Tibial artery (tissue), 4 donors: ENCODE measurements around the gene NOXA1.

Experiments used
- DNase-seq, 2 donors: peaks; one replicate each; pipeline ENCODE4 v3.0.0-alpha.2; 2019
- H3K27ac ChIP-seq, 2 donors: fragments of 200-600 bp; sonication (generic) in 1 of 2; 1 replicate in 1 of 2; 2 replicates in 1 of 2; pipeline ENCODE4 v1.5.1; 2018 to 2019; ENCODE audit warnings: mild to moderate bottlenecking in 1 of 2
- H3K27me3 ChIP-seq, 2 donors: fragments of 200-600 bp; sonication (generic) in 1 of 2; one replicate each; pipeline versions ENCODE4 v1.5.1 to v1.6.0; 2016 to 2019
- H3K36me3 ChIP-seq, 3 donors: fragments of 200-600 bp; sonication (generic) in 2 of 3; one replicate each; pipeline ENCODE4 v1.5.1; 2016 to 2019; ENCODE audit warnings: mild to moderate bottlenecking in 2 of 3
- H3K4me1 ChIP-seq, 4 donors: fragments of 200-600 bp; sonication (generic) in 2 of 4; 1 replicate in 3 of 4; 2 replicates in 1 of 4; pipeline ENCODE4 v1.5.1; 2016 to 2019
- H3K4me3 ChIP-seq, 2 donors: fragments of 200-600 bp; sonication (generic) in 1 of 2; 1 replicate in 1 of 2; 2 replicates in 1 of 2; pipeline ENCODE4 v1.5.1; 2018 to 2019; ENCODE audit warnings: mild to moderate bottlenecking in 2 of 2
- H3K9me3 ChIP-seq, 3 donors: fragments of 200-600 bp; sonication (generic) in 1 of 3; one replicate each; pipeline ENCODE4 v1.5.1; 2016 to 2019
- intact Hi-C: fragments of 100-400 bp; cut with DNase I; formaldehyde crosslinking; loops from one replicate; pipeline ENCODE4 v1.15.0; 2023; ENCODE audit warnings: low total_unique reads
- TF ChIP-seq, protein P1 (sequence below), 2 experiments: fragments of 200-600 bp in 1 of 2; fragments of 450-650 bp in 1 of 2; IDR thresholded peaks; one replicate each; pipeline ENCODE4 v1.5.1; 2017 to 2019; ENCODE audit warnings: antibody characterized with exemption in 2 of 2, mild to moderate bottlenecking in 1 of 2, moderate library complexity in 1 of 2

Gene NOXA1

DNA sequence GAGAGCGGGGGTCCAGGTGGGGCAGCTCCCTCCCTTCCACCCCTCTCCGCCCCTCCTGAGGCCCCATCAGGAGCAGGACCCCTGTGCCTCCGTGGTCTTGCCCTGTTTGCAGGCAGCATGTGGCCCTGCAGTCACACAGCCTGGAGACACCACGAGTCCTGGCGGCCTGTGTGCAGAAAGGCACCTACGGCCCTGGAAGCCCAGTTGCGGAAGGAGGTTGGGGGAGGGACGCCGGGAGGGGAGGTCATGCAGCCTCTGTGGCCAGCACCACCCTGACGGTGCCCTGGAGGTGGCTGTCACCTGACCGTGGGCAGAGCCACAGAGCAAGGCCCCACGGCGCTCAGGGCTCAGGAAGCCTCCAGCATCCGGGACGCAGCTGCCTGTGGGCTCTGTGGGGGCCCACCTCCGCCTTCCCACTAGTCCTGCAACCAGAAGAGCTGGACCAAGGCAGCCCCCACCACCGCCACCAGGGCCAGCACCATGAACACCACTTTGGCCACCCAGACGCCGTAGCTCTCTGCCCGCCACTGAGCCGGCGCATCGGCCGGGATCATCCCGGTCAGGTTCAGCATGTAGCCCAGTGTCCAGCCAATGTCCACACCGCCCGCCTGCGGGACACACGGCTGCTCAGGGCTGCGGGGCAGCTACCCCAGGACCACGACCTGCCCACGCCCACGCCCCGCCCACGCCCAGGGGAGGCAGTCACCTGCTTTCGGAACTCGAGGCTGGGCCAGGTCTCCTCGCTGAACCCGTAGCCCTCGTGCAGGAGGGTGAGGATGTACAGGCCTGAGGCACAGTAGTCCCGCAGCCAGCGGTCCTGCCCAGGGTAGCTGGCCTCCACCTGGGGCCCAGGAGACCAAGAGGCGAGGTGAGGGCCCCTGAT, 11.5 kb downstream of the NOXA1 start:
- H3K36me3 ChIP-seq: no peaks in the 10 kb centered on the region
- H3K27ac ChIP-seq: no peak overlapping the region
- H3K9me3 ChIP-seq: no peaks in the 10 kb centered on the region
- peaks cover 0 to 62% of the 10 kb centered on the region in 2 donors for H3K27me3 ChIP-seq
- no peak overlapping the region for H3K4me3 ChIP-seq
- TF ChIP-seq, protein P1, sequence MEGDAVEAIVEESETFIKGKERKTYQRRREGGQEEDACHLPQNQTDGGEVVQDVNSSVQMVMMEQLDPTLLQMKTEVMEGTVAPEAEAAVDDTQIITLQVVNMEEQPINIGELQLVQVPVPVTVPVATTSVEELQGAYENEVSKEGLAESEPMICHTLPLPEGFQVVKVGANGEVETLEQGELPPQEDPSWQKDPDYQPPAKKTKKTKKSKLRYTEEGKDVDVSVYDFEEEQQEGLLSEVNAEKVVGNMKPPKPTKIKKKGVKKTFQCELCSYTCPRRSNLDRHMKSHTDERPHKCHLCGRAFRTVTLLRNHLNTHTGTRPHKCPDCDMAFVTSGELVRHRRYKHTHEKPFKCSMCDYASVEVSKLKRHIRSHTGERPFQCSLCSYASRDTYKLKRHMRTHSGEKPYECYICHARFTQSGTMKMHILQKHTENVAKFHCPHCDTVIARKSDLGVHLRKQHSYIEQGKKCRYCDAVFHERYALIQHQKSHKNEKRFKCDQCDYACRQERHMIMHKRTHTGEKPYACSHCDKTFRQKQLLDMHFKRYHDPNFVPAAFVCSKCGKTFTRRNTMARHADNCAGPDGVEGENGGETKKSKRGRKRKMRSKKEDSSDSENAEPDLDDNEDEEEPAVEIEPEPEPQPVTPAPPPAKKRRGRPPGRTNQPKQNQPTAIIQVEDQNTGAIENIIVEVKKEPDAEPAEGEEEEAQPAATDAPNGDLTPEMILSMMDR (IDR thresholded peaks at IDR 0.05): no peak
- no peak for DNase-seq
- intact Hi-C loops: no loop called here
- peaks cover 0 to 20% (median 7%) of the 10 kb centered on the region in 4 donors for H3K4me1 ChIP-seq

DNA sequence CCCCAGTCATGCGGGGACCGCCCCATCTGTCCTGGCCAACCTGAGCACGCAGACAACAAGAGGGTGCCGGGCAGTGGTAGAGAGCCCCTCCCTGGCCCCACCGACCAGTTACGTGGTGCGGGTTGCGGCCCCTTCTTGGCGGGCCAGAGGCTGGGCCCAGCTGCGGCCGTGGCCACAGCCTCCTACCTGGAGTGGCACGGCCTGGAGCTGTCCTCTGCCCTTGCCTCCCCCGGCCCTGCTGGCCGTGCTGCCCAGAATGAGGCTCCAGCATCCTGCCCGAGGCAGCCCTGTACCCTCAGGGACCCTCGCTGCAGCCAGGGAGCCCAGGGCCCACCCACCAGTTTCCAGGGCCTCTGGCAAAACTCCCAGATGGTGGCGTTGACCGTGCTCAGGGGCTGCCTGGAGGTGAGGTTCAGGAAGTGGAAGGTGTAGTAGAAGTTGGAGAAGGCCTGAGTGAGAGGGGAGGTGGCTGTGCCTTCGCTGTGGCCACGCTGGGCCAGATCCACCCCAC, 12.2 kb downstream of the NOXA1 start:
- Histone ChIP-seq H3K36me3 (no peaks in the 10 kb centered on the region), H3K4me3 (no peak overlapping the region), H3K27me3 (peaks cover 0 to 55% of the 10 kb centered on the region in 2 donors), H3K27ac (no peak overlapping the region), H3K4me1 (peaks cover 0 to 17% (median 7%) of the 10 kb centered on the region in 4 donors), H3K9me3 (no peaks in the 10 kb centered on the region)
- TF ChIP-seq, protein P1 (IDR thresholded peaks at IDR 0.05): no peak
- DNase-seq: no peak
- intact Hi-C loops: no loop called here

DNA sequence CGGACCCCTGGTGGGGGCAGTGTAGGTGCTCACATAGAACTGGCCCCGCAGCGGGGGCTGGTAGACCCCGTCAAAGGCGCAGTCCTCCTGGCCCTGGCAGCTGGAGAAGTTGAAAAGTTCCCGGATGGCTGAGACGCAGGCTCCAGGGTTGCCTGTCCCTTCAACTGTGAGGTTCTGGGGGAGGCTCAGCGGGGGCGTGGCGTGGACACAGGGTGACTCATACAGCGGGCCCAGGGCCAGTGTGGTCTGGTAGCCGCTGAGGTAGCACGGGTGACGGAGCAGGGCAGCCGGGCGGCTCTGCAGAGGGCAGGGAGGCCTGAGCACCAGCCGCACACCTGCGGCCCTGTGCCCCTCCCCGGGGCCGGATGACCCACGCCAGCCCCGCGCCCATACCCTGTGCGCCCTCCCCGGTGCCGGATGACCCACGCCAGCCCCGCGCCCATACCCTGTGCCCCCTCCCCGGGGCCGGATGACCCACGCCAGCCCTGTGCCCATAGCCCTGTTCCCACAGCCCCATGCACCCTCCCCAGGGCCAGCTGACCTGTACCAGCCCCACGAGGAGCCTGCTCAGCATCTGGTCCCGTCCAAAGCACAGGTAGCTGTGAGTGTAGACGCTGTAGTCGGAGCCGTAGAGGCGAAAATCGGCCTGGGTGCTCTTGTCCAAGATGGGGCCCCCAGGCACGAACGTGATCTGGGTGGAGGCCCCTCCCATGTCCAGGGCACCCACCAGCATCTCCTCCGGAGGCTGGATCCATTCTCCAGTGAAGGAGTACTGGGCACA, 13.0 kb downstream of the NOXA1 start:
- TF ChIP-seq, protein P1 (IDR thresholded peaks at IDR 0.05): no peak
- H3K4me1 ChIP-seq: peaks cover 0 to 18% (median 8%) of the 10 kb centered on the region in 4 donors
- peak in 1 of 2 donors; percentile 78 for DNase-seq
- no peak overlapping the region for H3K27ac ChIP-seq
- intact Hi-C loops: no loop called here
- peaks cover 0 to 50% of the 10 kb centered on the region in 2 donors for H3K27me3 ChIP-seq
- no peaks in the 10 kb centered on the region for H3K36me3 ChIP-seq
- no peak overlapping the region for H3K4me3 ChIP-seq
- no peaks in the 10 kb centered on the region for H3K9me3 ChIP-seq

DNA sequence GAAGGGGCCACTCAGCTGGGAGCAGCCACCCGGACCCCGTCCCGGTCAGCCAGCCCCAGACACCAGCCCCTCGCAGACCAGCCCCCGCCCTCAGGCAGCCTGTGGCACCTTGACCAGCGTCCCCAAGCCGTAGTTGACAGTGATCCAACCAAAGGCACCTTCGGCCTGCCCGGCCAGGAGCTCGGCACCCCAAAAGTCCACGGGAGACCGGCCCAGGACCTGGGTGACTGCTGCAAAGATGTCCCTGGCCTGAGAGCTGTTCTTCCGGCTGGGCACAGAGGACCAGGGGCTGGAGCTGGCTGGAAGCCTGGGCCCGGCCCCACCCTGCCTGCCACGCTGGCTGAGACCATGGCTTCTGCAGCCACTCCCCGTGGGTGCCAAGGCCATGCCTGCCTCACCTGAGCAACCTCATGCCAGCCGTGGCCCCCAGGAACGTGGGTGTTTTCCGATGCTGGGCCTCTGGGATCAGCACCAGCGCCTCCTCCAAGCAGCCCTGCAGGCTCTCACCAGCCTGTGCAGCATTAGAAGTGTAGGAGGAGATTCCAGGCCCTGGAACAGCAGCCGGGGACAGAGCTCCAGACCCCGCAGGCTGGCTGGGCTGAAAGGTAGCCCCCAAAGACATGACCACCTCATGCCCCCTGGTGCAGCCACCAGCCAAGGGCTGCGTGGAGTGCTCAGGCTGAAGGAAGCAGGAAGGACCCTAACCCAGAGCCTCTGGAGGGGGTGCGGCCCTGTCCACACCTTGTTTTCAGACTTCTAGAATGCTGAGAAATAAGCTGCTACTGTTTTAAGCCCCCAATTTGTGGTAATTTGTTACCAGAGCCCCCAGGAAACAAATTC, 13.8 kb downstream of the NOXA1 start:
- TF ChIP-seq, protein P1 (IDR thresholded peaks at IDR 0.05): no peak
- Histone ChIP-seq H3K36me3 (no peaks in the 10 kb centered on the region), H3K9me3 (no peaks in the 10 kb centered on the region), H3K4me1 (peaks cover 0 to 26% (median 14%) of the 10 kb centered on the region in 4 donors), H3K27me3 (peaks cover 0 to 55% of the 10 kb centered on the region in 2 donors), H3K4me3 (no peak overlapping the region), H3K27ac (no peak overlapping the region)
- intact Hi-C loops: no loop called here
- no peak for DNase-seq
